Heart right ventricle (tissue), 16 donors: ENCODE measurements around the gene JMJD4. TPM values are rescaled to one million over a fixed set of nuclear protein-coding genes. Genes with fewer than 3 reads are reported as not detected.
"Not testable (repeated sequence)": the region's sequence is repeated elsewhere in the genome, so short reads cannot be mapped to it uniquely, and the experiment has no call there.

Experiments used
- ATAC-seq, 8 donors: fragments of 200-7000 bp; cut with Tn5 transposase; one replicate each; pipeline ENCODE4 v1.9.1; 2020; ENCODE audit warnings: mild to moderate bottlenecking in 8 of 8, moderate library complexity in 8 of 8, moderate number of reproducible peaks in 1 of 8
- DNase-seq, 2 donors: peaks; one replicate each; pipeline ENCODE4 v3.0.0-alpha.2; 2020
- H3K27ac ChIP-seq, 10 donors: fragments of 200-600 bp; sonication (generic) in 2 of 10; one replicate each; pipeline versions ENCODE4 v1.5.0 to v1.8.0; 2020 to 2022; ENCODE audit warnings: mild to moderate bottlenecking in 3 of 10
- H3K27me3 ChIP-seq, 7 donors: fragments of 200-600 bp; one replicate each; pipeline ENCODE4 v1.8.0; 2021 to 2022; ENCODE audit warnings: mild to moderate bottlenecking in 2 of 7
- H3K36me3 ChIP-seq, 9 donors: fragments of 200-600 bp; sonication (generic) in 1 of 9; one replicate each; pipeline versions ENCODE4 v1.5.0 to v1.8.0; 2020 to 2022; ENCODE audit warnings: mild to moderate bottlenecking in 2 of 9
- H3K4me1 ChIP-seq, 9 donors: fragments of 200-600 bp; sonication (generic) in 1 of 9; one replicate each; pipeline versions ENCODE4 v1.5.0 to v1.8.0; 2020 to 2022; ENCODE audit warnings: mild to moderate bottlenecking in 4 of 9
- H3K4me3 ChIP-seq, 10 donors: fragments of 200-600 bp; sonication (generic) in 2 of 10; one replicate each; pipeline versions ENCODE4 v1.5.0 to v1.8.0; 2020 to 2022; ENCODE audit warnings: mild to moderate bottlenecking in 7 of 10, moderate library complexity in 2 of 10
- H3K9me3 ChIP-seq, 11 donors: fragments of 200-600 bp in 10 of 11; sonication (generic) in 2 of 11; one replicate each; pipeline versions ENCODE4 v1.5.0 to v1.8.0; 2013 to 2022; ENCODE audit warnings: mild to moderate bottlenecking in 2 of 11, control low read depth in 1 of 11, moderate library complexity in 1 of 11
- CTCF ChIP-seq, 9 donors: fragments of 200-600 bp; sonication (generic) in 2 of 9; IDR thresholded peaks; one replicate each; pipeline versions ENCODE4 v1.5.0 to v1.8.0; 2021 to 2022; ENCODE audit warnings: antibody characterized with exemption in 9 of 9, mild to moderate bottlenecking in 5 of 9, moderate library complexity in 1 of 9
- WGBS, 2 donors: extraction: QIAGEN DNeasy Blood & Tissue Kit; methylation state at CpG; one replicate each; pipeline ENCODE4 v1.1.7; 2013; ENCODE audit warnings: inconsistent platforms in 1 of 2; 5-methylcytosine and 5-hydroxymethylcytosine counted together
- intact Hi-C, 10 donors: fragments of 100-400 bp; cut with DNase I; formaldehyde crosslinking; loops; one replicate each; pipeline versions ENCODE4 v1.11.1 to v1.14.2; 2022
- polyA plus RNA-seq, 2 donors: library from polyadenylated mRNA; stranded (reverse); fragments of 200-250 nt; gene quantifications; one replicate each; pipeline ENCODE4 v1.2.3, GENCODE V29; 2013
- total RNA-seq, 10 donors: library from RNA; stranded (reverse); fragmentation: NEBNext Ultra II Directional in 3 of 10; extraction: Animal tissue kit (Norgen Biotek cat#: 25700) in 3 of 10; gene quantifications; one replicate each; pipeline versions ENCODE4 v1.2.1 to v1.2.4, GENCODE V29; 2021 to 2023
- donor health status: Arrhythmogenic right ventricular cardiomyopathy.
- donor health status: ischemic (EF 13 %, LVEDD 7.1; RV severe dilation, severe dysfunction).
- donor health status: healthy with polysubstance abuse.
- donor health status: DM: no; HTN: yes; CAD: no.
- donor health status: DM: no; HTN: no; CAD: no.
- donor health status: ischemic (EF 25% LVEDD 6.9; RV normal size, moderate dysfunction).
- donor health status: ischemic (EF 25% LVEDD 5.7; RV mildly dilated, moderate dysfunction).
- donor health status: healthy.
- donor health status: DM: yes; HTN: yes; CAD: no.
- donor health status: Ischemic cardiomyopathy.
- donor health status: ischemic (EF 35%, LVEDD 5.7; RV mildly dilated, moderate dysfunction).
- donor health status: nonischemic (EF 11% LVEDD 7.7; RV severe dilation, severe dysfunction).
- donor health status: DM: yes; HTN: yes; CAD: no.
- donor health status: PGD.
- donor health status: ischemic (EF 29% LVEDD 5.4; RV normal size, mild dysfunction).
- donor health status: nonischemic (EF 23%, LVEDD 6.1; RV moderate dilation, normal function).

The JMJD4 gene
- total and polyA plus RNA-seq, 12 donors = 7.6 to 13.4 (median 10.6) TPM

DNA sequence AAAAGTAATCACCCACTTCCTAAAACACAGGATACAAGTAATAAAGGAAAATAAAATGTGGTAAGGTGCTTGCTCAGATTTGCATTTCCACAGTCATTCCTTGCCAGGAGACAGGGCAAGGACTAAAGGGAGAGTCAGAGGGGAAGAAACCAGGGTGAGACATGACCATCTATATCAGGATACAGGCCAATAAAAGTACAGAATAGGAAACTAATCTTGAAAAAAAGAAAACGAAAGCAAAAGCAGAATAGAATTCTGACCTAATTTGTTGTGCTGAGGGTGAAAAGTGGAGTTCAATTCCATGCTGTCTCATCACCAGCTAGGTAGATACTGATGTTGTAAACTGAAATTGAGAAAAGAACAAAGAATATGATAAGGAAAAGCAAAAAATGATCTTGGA lies 27.3 kb downstream of the JMJD4 start:
- no peak overlapping the region for H3K27ac ChIP-seq
- no peaks in the 10 kb centered on the region for H3K4me1 ChIP-seq
- H3K36me3 ChIP-seq = no peaks in the 10 kb centered on the region
- peaks cover 0 to 30% (median 0%) of the 10 kb centered on the region in 11 donors for H3K9me3 ChIP-seq
- intact Hi-C loops = loop anchor here in 1 of 10 donors (2.0 kb wide), 1 partner anchor 27 kb away; no protein-coding TSS in a partner anchor
- H3K27me3 ChIP-seq = peaks cover 0 to 3% (median 0%) of the 10 kb centered on the region in 7 donors
- ATAC-seq = no peak
- TF ChIP-seq CTCF (IDR thresholded peaks at IDR 0.05) = no peak
- H3K4me3 ChIP-seq = no peak overlapping the region
- no peak for DNase-seq
- WGBS, 2 donors = 41 to 47% methylated on average over 1 of the region's 1 CpG

GRCh38 chr1:227701631-227702030 lies 33.5 kb downstream of the JMJD4 start:
- H3K36me3 ChIP-seq, ATAC-seq, H3K4me3 ChIP-seq, H3K4me1 ChIP-seq, DNase-seq, intact Hi-C loops, H3K27ac ChIP-seq, H3K27me3 ChIP-seq: not testable (repeated sequence)
- WGBS, 2 donors = 76% methylated on average over 1 of the region's 1 CpG
- peaks cover 0 to 66% (median 11%) of the 10 kb centered on the region in 11 donors for H3K9me3 ChIP-seq

- H3K4me1 ChIP-seq = no peaks in the 10 kb centered on the region
Measured at GRCh38 chr1:227697321-227697864, 37.7 kb downstream of the JMJD4 start.

GRCh38 chr1:227685807-227686206 lies 49.3 kb downstream of the JMJD4 start:
- Histone ChIP-seq H3K36me3 (no peaks in the 10 kb centered on the region), H3K9me3 (peaks cover 0 to 100% (median 33%) of the 10 kb centered on the region in 11 donors), H3K27me3 (no peaks in the 10 kb centered on the region), H3K4me3 (no peak overlapping the region), H3K4me1 (no peaks in the 10 kb centered on the region), H3K27ac (no peak overlapping the region)
- ATAC-seq (no peak), DNase-seq (no peak)
- TF ChIP-seq CTCF (IDR thresholded peaks at IDR 0.05) = no peak
- 84 to 87% methylated on average over 8 of the region's 8 CpGs for WGBS, 2 donors
- intact Hi-C loops = no loop called here

More at GRCh38 chr1:227697321-227697864, 37.7 kb downstream of the JMJD4 start:
- no peaks in the 10 kb centered on the region for H3K36me3 ChIP-seq
- no peak for TF ChIP-seq CTCF (IDR thresholded peaks at IDR 0.05)
- DNase-seq (no peak), ATAC-seq (no peak)
- intact Hi-C loops = no loop called here
- 88 to 91% methylated on average over 3 of the region's 3 CpGs for WGBS, 2 donors
- no peaks in the 10 kb centered on the region for H3K27me3 ChIP-seq
- H3K4me3 ChIP-seq = no peak overlapping the region
- H3K9me3 ChIP-seq = peaks cover 0 to 59% (median 20%) of the 10 kb centered on the region in 11 donors
- H3K27ac ChIP-seq = no peak overlapping the region

Other genes with a start within 250 kb of the JMJD4 start
- gene ZNF678, start 171.7 kb downstream of the JMJD4 start, total RNA-seq = 1 to 10 TPM; 2.5 to 4.7 (median 3.5) TPM
- 1 to 10 TPM in 1 of 2 donors, under 1 TPM in 1; 0.75 to 1.7 TPM for gene ZNF678, start 171.7 kb downstream of the JMJD4 start, polyA plus RNA-seq
- gene SNAP47, start 133 bp upstream of the JMJD4 start, total RNA-seq = 100 to 1,000 TPM in 1 of 10 donors, 10 to 100 TPM in 9; 23.2 to 102 (median 65.4) TPM
- gene SNAP47, start 133 bp upstream of the JMJD4 start, polyA plus RNA-seq = 10 to 100 TPM; 18.4 to 22.9 TPM
- gene PRSS38, start 80.4 kb upstream of the JMJD4 start, total RNA-seq = not detected
- not detected for gene PRSS38, start 80.4 kb upstream of the JMJD4 start, polyA plus RNA-seq
- gene WNT9A, start 212.6 kb upstream of the JMJD4 start, total RNA-seq = 10 to 100 TPM in 5 of 10 donors, 1 to 10 TPM in 3, under 1 TPM in 2; 0.39 to 27.9 (median 8.6) TPM
- under 1 TPM; 0.39 to 0.80 TPM for gene WNT9A, start 212.6 kb upstream of the JMJD4 start, polyA plus RNA-seq